Ovary (tissue), 3 donors: Measurements from ENCODE around the gene NAV2.

Experiments used
- CTCF ChIP-seq, 3 donors: fragments of 450-650 bp in 2 of 3; fragments of 200-600 bp in 1 of 3; IDR thresholded peaks; one replicate each; pipeline versions ENCODE4 v1.5.1 to v1.8.0; 2016 to 2022; ENCODE audit warnings: antibody characterized with exemption in 3 of 3, mild to moderate bottlenecking in 1 of 3
- EP300 ChIP-seq: sonication (generic); formaldehyde crosslinking; IDR thresholded peaks from one replicate; pipeline ENCODE4 v1.6.1; 2017; ENCODE audit warnings: antibody characterized with exemption
- POLR2A ChIP-seq: fragments of 450-650 bp; IDR thresholded peaks from one replicate; pipeline ENCODE4 v1.6.1; 2017; ENCODE audit warnings: antibody characterized with exemption, mild to moderate bottlenecking, moderate library complexity
- donor health status: DM: no; HTN: no; CAD: no.

DNA sequence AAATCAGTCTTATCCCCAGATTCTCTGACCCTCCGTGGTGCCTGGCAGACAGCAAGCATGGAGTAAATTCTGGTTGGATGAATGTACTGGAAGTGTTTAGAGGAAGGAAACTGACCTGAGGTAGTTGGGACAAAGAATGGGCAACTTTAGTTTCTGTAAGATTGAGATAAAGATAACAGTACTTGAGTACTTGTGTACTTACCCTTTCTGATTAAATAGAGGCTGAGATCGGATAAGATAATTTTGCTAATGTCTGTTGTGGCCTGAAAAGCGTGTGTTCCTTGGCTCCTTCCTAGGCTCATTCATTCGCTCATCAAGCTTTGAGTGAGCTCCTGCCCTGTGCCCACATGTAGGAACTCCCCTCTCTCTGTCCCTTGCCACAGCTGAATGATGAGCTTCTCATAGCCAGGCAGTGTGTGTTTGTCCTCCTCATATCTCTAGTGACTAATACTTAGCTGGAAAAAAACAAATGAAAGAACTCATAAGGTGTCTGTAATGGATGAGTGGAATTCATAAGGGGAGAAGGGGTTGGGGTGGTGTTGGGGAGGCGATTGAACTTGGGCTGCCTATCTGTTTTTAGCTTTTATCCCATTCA is 329.5 kb downstream of the NAV2 start:
- no peak for TF ChIP-seq CTCF (IDR thresholded peaks at IDR 0.05)
- no peak for TF ChIP-seq POLR2A
- TF ChIP-seq EP300, result no peak
